K562 (cell line): ENCODE data around the gene SMAD3. TPM values are rescaled to one million over a fixed set of nuclear protein-coding genes. Genes with fewer than 3 reads are reported as not detected.
A peak's percentile ranks its signal among the peaks of the same experiment; 100 is the strongest.

Experiments used
- ATF1 ChIP-seq, 2 experiments: fragments of 450-650 bp in 1 of 2; IDR thresholded peaks; 2 replicates each; pipeline ENCODE4 v1.6.1; 2016; ENCODE audit warnings: missing compliant biosample characterization in 1 of 2, missing genetic modification characterization in 1 of 2
- CBX1 ChIP-seq: sonication (generic); IDR thresholded peaks from 2 replicates; pipeline ENCODE4 v1.6.1; 2016; ENCODE audit warnings: antibody characterized with exemption, low read depth, mild to moderate bottlenecking
- DNMT1 ChIP-seq: fragments of 450-650 bp; IDR thresholded peaks from 2 replicates; pipeline ENCODE4 v1.6.1; 2016; ENCODE audit warnings: antibody characterized with exemption, mild to moderate bottlenecking
- E2F4 ChIP-seq: sonication (generic); formaldehyde crosslinking; IDR thresholded peaks from 2 replicates; pipeline ENCODE4 v1.8.0; 2022; ENCODE audit warnings: mild to moderate bottlenecking, low read depth, missing genetic modification reagents
- ELK3 ChIP-seq: fragments of 450-650 bp; formaldehyde crosslinking; IDR thresholded peaks from 2 replicates; pipeline ENCODE4 v1.4.0; 2020; ENCODE audit warnings: mild to moderate bottlenecking
- FOS ChIP-seq: IDR thresholded peaks from 3 replicates; pipeline ENCODE4 v1.6.1; 2011; ENCODE audit not compliant: insufficient read length; ENCODE audit errors: extremely low read depth
- FOXK1 ChIP-seq: sonication (generic); formaldehyde crosslinking; IDR thresholded peaks from 2 replicates; pipeline ENCODE4 v1.8.0; 2022; ENCODE audit warnings: missing genetic modification reagents, mild to moderate bottlenecking, borderline replicate concordance
- KAT7 ChIP-seq: sonication (generic); formaldehyde crosslinking; IDR thresholded peaks from 2 replicates; pipeline ENCODE4 v1.8.0; 2022; ENCODE audit warnings: missing genetic modification reagents, mild to moderate bottlenecking, borderline replicate concordance
- MAZ ChIP-seq, 2 experiments: fragments of 450-650 bp in 1 of 2; sonication (generic) in 1 of 2; formaldehyde crosslinking; IDR thresholded peaks in 1 of 2; conservative IDR thresholded peaks in 1 of 2; 2 replicates each; pipeline versions ENCODE4 v1.4.0 to v1.5.0; 2020; ENCODE audit warnings: mild to moderate bottlenecking in 1 of 2, missing genetic modification reagents in 1 of 2
- MCM7 ChIP-seq, 2 experiments: fragments of 450-650 bp; IDR thresholded peaks; 2 replicates each; pipeline ENCODE4 v1.6.1; 2016 to 2018
- MED1 ChIP-seq: sonication (generic); formaldehyde crosslinking; IDR thresholded peaks from 2 replicates; pipeline ENCODE4 v1.8.1; 2023; ENCODE audit warnings: missing genetic modification reagents, borderline replicate concordance
- POLR2H ChIP-seq: IDR thresholded peaks from 2 replicates; pipeline ENCODE4 v1.6.1; 2016; ENCODE audit warnings: missing genetic modification characterization, low read depth, mild to moderate bottlenecking, control low read depth, missing compliant biosample characterization, moderate library complexity
- ZBED1 ChIP-seq: IDR thresholded peaks from 2 replicates; pipeline ENCODE4 v1.6.1; 2014
- ZKSCAN8 ChIP-seq: fragments of 200-800 bp; sonication (Bioruptor generic); IDR thresholded peaks from 2 replicates; pipeline ENCODE4 v1.6.1; 2016; ENCODE audit warnings: missing genetic modification characterization, missing compliant biosample characterization
- ZNF146 ChIP-seq: IDR thresholded peaks from one replicate; pipeline ENCODE4 v1.6.1; 2018; ENCODE audit warnings: missing compliant biosample characterization; ENCODE audit not compliant: unreplicated experiment
- ZNF395 ChIP-seq: fragments of 200-800 bp; sonication (Bioruptor generic); IDR thresholded peaks from 2 replicates; pipeline ENCODE4 v1.6.1; 2017; ENCODE audit warnings: missing genetic modification characterization, missing compliant biosample characterization
- ZNF609 ChIP-seq: sonication (generic); formaldehyde crosslinking; IDR thresholded peaks from 2 replicates; pipeline ENCODE4 v1.8.1; 2023; ENCODE audit warnings: missing genetic modification reagents, mild to moderate bottlenecking, borderline replicate concordance
- polyA plus RNA-seq, 8 experiments: library from polyadenylated mRNA; depleted of rRNA in 4 of 8; stranded (reverse) in 5 of 8; unstranded in 3 of 8; fragments of >200 nt; fragmentation: Nextera tagmentation in 2 of 8; fragmentation: Illumina TruSeq in 1 of 8; extraction: Ambion mirVana in 2 of 8; extraction: Trizol in 1 of 8; gene quantifications; 2 replicates each; pipeline versions ENCODE4 v1.2.1 to v1.2.3, GENCODE V29; 2011 to 2014; ENCODE audit warnings: inconsistent platforms in 1 of 8, missing spikeins in 1 of 8
- total RNA-seq, 7 experiments: library from RNA; depleted of rRNA in 6 of 7; stranded (reverse); fragments of >200 nt in 6 of 7; fragmentation: Illumina TruSeq in 2 of 7; extraction: Trizol in 2 of 7; gene quantifications; 2 replicates each; pipeline versions ENCODE4 v1.2.1 to v1.2.3, GENCODE V29; 2011 to 2021; ENCODE audit warnings: low replicate concordance in 1 of 7

The SMAD3 gene
- total and polyA plus RNA-seq, 9 of the 15 experiments (the other 6 are each of a cell fraction or from before 2014, with no cell fraction given), result 4.3 to 39.2 (median 11.1) TPM

- TF ChIP-seq ELK3 (CRISPR knock-in tag), result no peak
- TF ChIP-seq ATF1 (CRISPR knock-in tag; IDR thresholded peaks at IDR 0.05), result no peak
- TF ChIP-seq ATF1 (tag; IDR thresholded peaks at IDR 0.05), result peak; percentile 68
- no peak for TF ChIP-seq MCM7 (IDR thresholded peaks at IDR 0.05)
- no peak for TF ChIP-seq FOXK1
- peak; percentile 38 to 51; a peak in 2 of 4 replicates for TF ChIP-seq MAZ (CRISPR knock-in tag; conservative IDR thresholded peaks at IDR 0.05 in 1 of 2, IDR thresholded peaks at IDR 0.05 in 1 of 2)
- TF ChIP-seq DNMT1, result no peak
- no peak for TF ChIP-seq ZNF146 (CRISPR knock-in tag)
- TF ChIP-seq POLR2H (tag), result no peak
- TF ChIP-seq KAT7, result no peak
- TF ChIP-seq ZKSCAN8 (CRISPR knock-in tag), result peak; percentile 52; the same call in 1 of the 2 replicates
- no peak for TF ChIP-seq ZNF609 (CRISPR knock-in tag)
- TF ChIP-seq ZNF395 (CRISPR knock-in tag), result peak; percentile 71
- TF ChIP-seq FOS, result peak; percentile 61
- TF ChIP-seq E2F4 (CRISPR knock-in tag), result no peak
- no peak for TF ChIP-seq CBX1
- no peak for TF ChIP-seq MED1
- no peak for TF ChIP-seq ZBED1
Measured at GRCh38 chr15:67076147-67076843, 10.9 kb downstream of the SMAD3 start (continued).
